ENCODE data around the gene NR6A1. TPM values are rescaled to one million over a fixed set of nuclear protein-coding genes. Genes with fewer than 3 reads are reported as not detected.

NR6A1 gene
- polyA plus RNA-seq, 2 of the 4 experiments (the other 2 are of a cell fraction): 1.7 to 3.3 TPM

- CTCF ChIA-PET: interaction anchor here (1.2 to 8.6 kb wide), 5 partner anchors 101 to 192 kb away, joined by 3 to 235 read pairs (median 7); no protein-coding TSS in a partner anchor
- DNase-seq (ENCODE audit: low read depth in 1 of 2, low spot score in 1 of 2): no peak
- no peak for ATAC-seq
- H3K27ac ChIP-seq: no peak overlapping the region
- H3K9me3 ChIP-seq: no peaks in the 10 kb centered on the region
- H3K4me1 ChIP-seq: no peaks in the 10 kb centered on the region
- POLR2A ChIA-PET: no interaction called here
- TF ChIP-seq, protein P1, sequence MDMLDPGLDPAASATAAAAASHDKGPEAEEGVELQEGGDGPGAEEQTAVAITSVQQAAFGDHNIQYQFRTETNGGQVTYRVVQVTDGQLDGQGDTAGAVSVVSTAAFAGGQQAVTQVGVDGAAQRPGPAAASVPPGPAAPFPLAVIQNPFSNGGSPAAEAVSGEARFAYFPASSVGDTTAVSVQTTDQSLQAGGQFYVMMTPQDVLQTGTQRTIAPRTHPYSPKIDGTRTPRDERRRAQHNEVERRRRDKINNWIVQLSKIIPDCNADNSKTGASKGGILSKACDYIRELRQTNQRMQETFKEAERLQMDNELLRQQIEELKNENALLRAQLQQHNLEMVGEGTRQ (IDR thresholded peaks at IDR 0.05): no peak
- TF ChIP-seq HDAC2 (IDR thresholded peaks at IDR 0.05): no peak
- TF ChIP-seq ZNF302 (CRISPR knock-in tag; IDR thresholded peaks at IDR 0.05): no peak
- TF ChIP-seq ZC3H11A (IDR thresholded peaks at IDR 0.05): no peak
- 94% methylated on average over 2 of the region's 2 CpGs for WGBS (ENCODE audit: missing lambda C conversion rate)
- no peak overlapping the region for H3K4me3 ChIP-seq
- FAIRE-seq: no peak
- H3K4me2 ChIP-seq: no peak overlapping the region
These were observed 160.0 kb downstream of the NR6A1 start for GRCh38 chr9:124611106-124611505.

GRCh38 chr9:124606027-124606426, 165.1 kb downstream of the NR6A1 start:
- TF ChIP-seq PHF8 (IDR thresholded peaks at IDR 0.05; ENCODE audit: borderline replicate concordance, low read depth) (no peak), JUN (IDR thresholded peaks at IDR 0.05) (no peak), EHMT2 (IDR thresholded peaks at IDR 0.05; ENCODE audit: low read depth) (no peak)
- ATAC-seq (no peak), DNase-seq (ENCODE audit: low read depth in 1 of 2, low spot score in 1 of 2) (no peak), FAIRE-seq (no peak)
- no peak overlapping the region for H3K27ac ChIP-seq
- no peak overlapping the region for H3K4me2 ChIP-seq
- POLR2A ChIA-PET: no interaction called here
- WGBS (ENCODE audit: missing lambda C conversion rate): 88% methylated on average over 2 of the region's 2 CpGs
- H3K9me3 ChIP-seq: no peaks in the 10 kb centered on the region
- H3K4me3 ChIP-seq: no peak overlapping the region
- CTCF ChIA-PET: interaction anchor here (0.8 to 9.6 kb wide), 4 partner anchors 11 to 177 kb away, joined by 3 to 63 read pairs (median 6); no protein-coding TSS in a partner anchor
- H3K4me1 ChIP-seq: peaks cover 9% of the 10 kb centered on the region; the same call in 2 of the 3 replicates

GRCh38 chr9:124605258-124605657, 165.9 kb downstream of the NR6A1 start:
- ChIA-PET CTCF (interaction anchor here (1.8 to 9.6 kb wide), 2 partner anchors 12 to 53 kb away, joined by 5 to 63 read pairs; no protein-coding TSS in a partner anchor), POLR2A (no interaction called here)
- TF ChIP-seq HDAC2 (IDR thresholded peaks at IDR 0.05) (no peak), HOXA7 (CRISPR knock-in tag; IDR thresholded peaks at IDR 0.05) (no peak), RAD21 (conservative IDR thresholded peaks at IDR 0.05 in 1 of 2, IDR thresholded peaks at IDR 0.05 in 1 of 2) (no peak), CTCF (IDR thresholded peaks at IDR 0.05) (no peak), FOSL2 (IDR thresholded peaks at IDR 0.05) (no peak), FOSL2 (CRISPR knock-in tag; IDR thresholded peaks at IDR 0.05) (no peak)

DNA sequence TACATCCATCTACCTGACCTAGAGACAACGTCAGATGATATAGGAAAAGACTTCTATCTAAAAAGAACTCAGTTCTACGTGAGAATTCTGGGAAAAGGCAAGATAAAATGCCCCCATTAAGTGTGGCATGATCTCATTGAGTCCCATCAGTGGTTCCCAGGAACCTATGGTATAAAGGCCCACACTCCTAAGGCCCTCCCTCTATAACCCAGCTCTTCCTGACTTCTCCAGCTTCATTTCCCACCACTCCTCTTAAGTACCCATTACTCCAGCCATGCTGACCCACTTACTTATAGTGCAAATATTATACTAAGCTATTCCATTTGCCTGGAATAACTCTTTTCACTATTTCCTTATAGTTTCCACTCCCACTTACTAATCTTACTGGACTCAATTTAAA, 168.5 kb downstream of the NR6A1 start:
- no peak overlapping the region for H3K4me3 ChIP-seq
- ATAC-seq (no peak), FAIRE-seq (no peak), DNase-seq (ENCODE audit: low read depth in 1 of 2, low spot score in 1 of 2) (no peak)
- ChIA-PET POLR2A (no interaction called here), CTCF (interaction anchor here (1.0 to 9.6 kb wide), 3 partner anchors 10 to 109 kb away, joined by 3 to 63 read pairs (median 3); no protein-coding TSS in a partner anchor)
- WGBS (ENCODE audit: missing lambda C conversion rate): 86% methylated on average over 2 of the region's 2 CpGs
- H3K9me3 ChIP-seq: no peaks in the 10 kb centered on the region
- no peak overlapping the region for H3K4me2 ChIP-seq
- no peak overlapping the region for H3K27ac ChIP-seq
- TF ChIP-seq ZSCAN20 (CRISPR knock-in tag; IDR thresholded peaks at IDR 0.05) (no peak), MYC (IDR thresholded peaks at IDR 0.05; ENCODE audit: borderline replicate concordance, low read length) (no peak), PHF8 (IDR thresholded peaks at IDR 0.05; ENCODE audit: borderline replicate concordance, low read depth) (no peak), RARB (CRISPR knock-in tag; IDR thresholded peaks at IDR 0.05) (no peak), FOSL2 (IDR thresholded peaks at IDR 0.05) (no peak), FOSL2 (CRISPR knock-in tag; IDR thresholded peaks at IDR 0.05) (no peak), NR3C1 (IDR thresholded peaks at IDR 0.05) (no peak), TFCP2L1 (CRISPR knock-in tag; IDR thresholded peaks at IDR 0.05) (no peak), HEYL (CRISPR knock-in tag; IDR thresholded peaks at IDR 0.05) (no peak), SMC3 (IDR thresholded peaks at IDR 0.05) (no peak)
- H3K4me1 ChIP-seq: peaks cover 9% of the 10 kb centered on the region; the same call in 2 of the 3 replicates

More at GRCh38 chr9:124605258-124605657, 165.9 kb downstream of the NR6A1 start:
- no peak for DNase-seq (ENCODE audit: low read depth in 1 of 2, low spot score in 1 of 2)
- ATAC-seq: no peak
- H3K27ac ChIP-seq: no peak overlapping the region
- WGBS (ENCODE audit: missing lambda C conversion rate): 63% methylated on average over 4 of the region's 4 CpGs
- FAIRE-seq: no peak
- H3K4me2 ChIP-seq: no peak overlapping the region
- no peaks in the 10 kb centered on the region for H3K9me3 ChIP-seq
- peaks cover 9% of the 10 kb centered on the region; the same call in 2 of the 3 replicates for H3K4me1 ChIP-seq
- H3K4me3 ChIP-seq: no peak overlapping the region

All from A549 (cell line).